Fibroblast of mammary gland (primary cell): ENCODE measurements around the gene PARD3B.

Experiments used
- DNase-seq: peaks from one replicate; pipeline ENCODE4 v3.0.0-alpha.2; 2010; ENCODE audit warnings: low read depth
- H3K4me3 ChIP-seq: 2 replicates; pipeline ENCODE4 v1.5.1; 2011; ENCODE audit warnings: low read depth, mild to moderate bottlenecking, low read length, moderate library complexity; ENCODE audit not compliant: control insufficient read depth
- CTCF ChIP-seq: conservative IDR thresholded peaks from 2 replicates; pipeline ENCODE4 v1.5.1; 2011; ENCODE audit warnings: low read depth, low read length, inconsistent platforms; ENCODE audit not compliant: control insufficient read depth, insufficient read depth

The PARD3B gene

GRCh38 chr2:204504594-204504993 lies 40.7 kb upstream of the PARD3B start:
- no peak for TF ChIP-seq CTCF
- no peak overlapping the region for H3K4me3 ChIP-seq
- no peak for DNase-seq

- no peak overlapping the region for H3K4me3 ChIP-seq
- TF ChIP-seq CTCF, result no peak
- no peak for DNase-seq
These were observed 39.8 kb upstream of the PARD3B start for GRCh38 chr2:204505488-204505887.

- no peak for TF ChIP-seq CTCF
- DNase-seq, result peak; percentile 63
- no peak overlapping the region for H3K4me3 ChIP-seq
These were observed 39.3 kb upstream of the PARD3B start for GRCh38 chr2:204505946-204506345.

GRCh38 chr2:204507636-204508035 lies 37.6 kb upstream of the PARD3B start:
- no peak for TF ChIP-seq CTCF
- no peak overlapping the region for H3K4me3 ChIP-seq
- no peak for DNase-seq

GRCh38 chr2:204510709-204511420 lies 34.4 kb upstream of the PARD3B start:
- DNase-seq, result no peak
- H3K4me3 ChIP-seq, result no peak overlapping the region
- no peak for TF ChIP-seq CTCF

- no peak for TF ChIP-seq CTCF
- DNase-seq, result no peak
- no peak overlapping the region for H3K4me3 ChIP-seq
These were observed 30.8 kb upstream of the PARD3B start for GRCh38 chr2:204514439-204514838.

- DNase-seq, result no peak
- no peak for TF ChIP-seq CTCF
- no peak overlapping the region for H3K4me3 ChIP-seq
These were observed 29.9 kb upstream of the PARD3B start for GRCh38 chr2:204515416-204515815.
